TTC549 (cell line): ENCODE data around the gene CFAP73.
"Not testable (repeated sequence)": the region's sequence is repeated elsewhere in the genome, so short reads cannot be mapped to it uniquely, and the experiment has no call there.

Experiments used
- FAIRE-seq: peaks from 2 replicates; lab custom pipeline; 2012; peaks lifted over from hg19 to GRCh38; lab: Jason Lieb, UNC

CFAP73 gene

DNA sequence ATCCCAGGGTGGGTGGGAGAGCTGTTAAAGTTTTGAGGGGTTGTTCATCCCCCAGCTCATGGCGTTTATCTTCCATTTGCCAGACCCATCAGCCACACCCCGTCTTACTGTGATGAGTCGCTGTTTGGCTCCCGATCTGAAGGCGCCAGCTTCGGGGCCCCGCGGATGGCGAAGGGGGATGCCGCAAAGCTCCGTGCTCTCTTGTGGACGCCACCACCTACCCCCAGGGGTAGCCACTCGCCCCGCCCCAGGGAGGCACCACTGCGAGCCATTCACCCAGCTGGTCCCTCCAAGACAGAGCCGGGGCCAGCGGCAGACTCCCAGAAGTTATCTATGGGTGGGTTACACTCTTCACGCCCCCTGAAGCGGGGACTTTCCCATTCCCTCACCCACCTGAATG lies 41.7 kb downstream of the CFAP73 start:
- FAIRE-seq, result no peak

DNA sequence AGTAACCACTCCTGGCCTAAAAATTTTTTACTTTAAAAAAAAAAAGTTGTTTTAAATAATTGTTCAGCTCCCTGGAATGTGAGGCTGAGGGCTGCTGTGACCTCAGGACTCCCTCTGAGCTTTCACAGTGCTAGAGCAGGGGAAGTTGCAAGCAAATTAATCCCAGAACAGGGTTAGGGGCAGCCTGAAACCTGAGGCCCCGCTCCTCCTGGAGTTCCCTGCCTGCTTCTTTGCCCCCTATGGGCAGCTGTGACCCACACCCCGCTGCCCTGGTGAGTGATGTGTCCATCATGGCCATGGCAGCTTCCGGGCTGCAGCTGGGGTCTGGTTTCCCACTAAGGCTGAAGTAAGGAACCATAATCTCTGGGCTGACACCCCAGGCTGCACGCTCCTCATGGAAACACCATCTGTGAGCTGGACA lies 45.5 kb downstream of the CFAP73 start:
- FAIRE-seq, result no peak

DNA sequence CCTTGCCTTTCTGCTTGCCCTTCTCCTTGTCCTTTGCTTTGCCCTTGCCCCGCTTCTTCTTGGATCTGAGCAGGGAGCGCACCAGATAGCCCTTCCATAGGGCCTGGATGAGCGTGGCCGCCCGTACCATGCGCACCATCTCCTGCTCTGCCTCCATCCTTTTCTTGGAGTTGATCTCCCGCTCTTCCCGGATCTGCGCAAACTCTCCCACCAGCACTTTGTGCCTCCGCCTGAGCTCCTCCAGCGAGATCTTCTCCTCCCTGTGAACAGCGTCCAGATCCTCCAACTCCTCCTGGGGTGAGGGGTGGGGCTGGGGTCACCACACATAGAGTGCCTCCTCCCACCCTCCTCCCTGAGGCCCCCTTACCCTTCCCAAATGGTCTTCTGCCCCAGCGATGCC lies 46.1 kb downstream of the CFAP73 start:
- no peak for FAIRE-seq

DNA sequence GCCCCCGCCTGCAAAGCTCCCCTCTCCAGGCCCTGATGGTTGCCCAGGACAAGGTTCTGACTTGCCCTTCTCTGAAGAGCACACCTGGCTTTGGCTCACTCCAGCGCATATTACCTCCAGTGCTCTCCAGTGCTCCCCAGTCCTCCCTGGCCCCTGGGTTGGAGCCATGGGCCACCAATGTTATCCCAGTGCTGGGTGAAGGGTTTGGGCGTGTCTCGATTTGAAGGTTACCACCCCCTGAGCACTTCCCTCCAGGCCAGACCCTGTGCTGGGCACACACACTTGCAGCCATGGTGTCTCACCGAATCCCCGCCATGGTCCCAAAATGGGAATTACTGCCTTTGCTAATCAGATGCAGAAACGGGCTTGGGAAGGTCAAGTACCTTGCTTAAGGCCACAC lies 47.1 kb downstream of the CFAP73 start:
- no peak for FAIRE-seq

DNA sequence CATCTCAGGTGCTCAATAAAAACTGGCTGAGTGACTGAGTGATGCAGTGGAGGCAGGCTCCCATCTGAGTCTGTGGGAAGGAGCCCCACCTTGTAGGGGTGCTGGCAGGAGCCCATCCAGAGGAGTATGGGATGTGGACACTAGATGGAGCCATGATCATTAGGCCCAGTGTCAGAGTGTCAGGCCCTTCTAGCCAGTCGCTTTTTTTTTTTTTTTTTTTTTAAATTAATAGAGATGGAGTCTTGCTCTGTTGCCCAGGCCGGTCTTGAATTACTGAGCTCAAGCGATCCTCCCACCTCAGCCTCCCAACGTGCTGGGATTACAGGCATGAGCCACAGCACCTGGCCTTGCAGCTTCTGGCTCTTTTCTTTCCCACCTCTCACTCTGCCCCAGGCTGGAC lies 47.5 kb downstream of the CFAP73 start:
- FAIRE-seq, result no peak

DNA sequence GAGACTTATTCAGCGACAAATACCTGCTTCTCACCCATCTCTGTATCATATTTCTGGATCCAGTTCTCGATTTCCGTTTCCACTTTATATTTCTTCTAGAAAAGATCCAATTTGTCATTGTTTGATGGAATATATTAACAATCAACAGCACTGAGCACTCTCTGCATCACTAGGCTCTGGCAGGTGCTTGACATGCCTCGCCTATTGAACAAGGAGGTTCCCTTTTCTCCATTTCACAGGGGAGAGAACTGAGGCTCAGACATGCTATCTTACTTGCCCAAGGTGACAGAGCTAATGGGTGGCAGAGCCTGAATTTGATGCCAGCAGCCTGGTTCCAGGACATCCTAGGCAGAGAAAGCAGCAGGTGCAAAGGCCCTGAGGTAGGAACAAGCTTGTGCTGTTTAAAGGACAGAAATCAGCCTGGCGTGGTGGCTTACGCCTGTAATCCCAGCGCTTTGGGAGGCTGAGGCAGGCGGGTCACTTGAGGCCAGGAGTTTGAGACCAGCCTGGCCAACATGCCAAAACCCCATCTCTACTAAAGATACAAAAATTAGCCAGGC lies 48.1 kb downstream of the CFAP73 start:
- no peak for FAIRE-seq

DNA sequence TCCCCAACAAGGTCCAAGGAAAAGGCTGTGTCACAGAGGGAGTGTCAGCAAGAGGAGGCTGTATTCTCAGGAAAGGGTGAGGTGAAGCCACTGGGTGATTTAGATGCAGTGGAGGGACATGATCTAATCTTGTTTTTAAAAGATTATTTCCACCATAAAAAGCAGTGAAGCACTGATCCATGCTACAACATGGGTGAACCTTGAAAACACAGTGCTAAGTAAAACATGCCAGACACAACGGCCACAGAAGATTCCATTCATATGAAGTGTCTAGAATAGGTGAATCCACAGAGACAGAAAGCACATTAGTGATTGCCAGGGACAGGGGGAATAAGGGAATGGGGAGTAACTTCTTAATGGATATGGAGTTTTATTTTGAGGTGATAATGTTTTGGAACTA lies 48.8 kb downstream of the CFAP73 start:
- no peak for FAIRE-seq

DNA sequence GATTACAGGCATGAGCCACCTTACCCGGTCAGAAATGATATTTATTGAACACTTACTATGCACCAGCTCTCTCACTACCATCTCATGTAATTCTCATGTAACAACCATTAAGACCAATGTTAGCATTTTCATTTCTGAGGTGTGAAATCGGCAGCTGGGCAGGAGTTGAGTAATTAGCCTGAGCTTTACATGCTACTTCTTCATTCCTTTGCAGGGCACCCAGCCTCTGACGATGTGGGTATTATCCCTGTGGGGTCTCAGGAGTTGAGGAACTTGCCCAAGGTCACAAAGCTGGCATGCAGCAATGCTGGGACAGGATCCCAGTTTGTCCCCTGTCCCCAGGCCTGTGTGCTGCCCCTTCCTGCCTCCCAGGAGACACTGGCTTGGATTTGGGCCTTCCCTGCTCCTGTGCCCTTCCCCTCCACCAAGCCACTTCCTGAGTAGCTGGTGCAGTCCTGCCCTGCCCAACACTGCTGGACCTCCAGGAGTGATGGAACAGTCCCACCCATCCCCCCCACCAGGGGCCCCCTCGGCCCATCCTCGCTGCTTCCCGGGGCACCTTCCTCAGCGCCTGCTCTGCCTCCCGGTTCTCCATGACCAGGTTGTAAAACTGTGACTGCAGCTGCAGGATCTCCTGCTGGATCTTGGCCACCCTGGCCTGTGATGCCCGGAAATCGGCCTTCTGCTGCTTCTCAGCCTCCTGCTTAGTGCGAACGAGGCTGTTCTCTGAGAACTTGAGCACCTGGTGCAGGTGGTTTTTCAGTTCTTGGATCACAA lies 50.7 kb downstream of the CFAP73 start:
- no peak for FAIRE-seq

DNA sequence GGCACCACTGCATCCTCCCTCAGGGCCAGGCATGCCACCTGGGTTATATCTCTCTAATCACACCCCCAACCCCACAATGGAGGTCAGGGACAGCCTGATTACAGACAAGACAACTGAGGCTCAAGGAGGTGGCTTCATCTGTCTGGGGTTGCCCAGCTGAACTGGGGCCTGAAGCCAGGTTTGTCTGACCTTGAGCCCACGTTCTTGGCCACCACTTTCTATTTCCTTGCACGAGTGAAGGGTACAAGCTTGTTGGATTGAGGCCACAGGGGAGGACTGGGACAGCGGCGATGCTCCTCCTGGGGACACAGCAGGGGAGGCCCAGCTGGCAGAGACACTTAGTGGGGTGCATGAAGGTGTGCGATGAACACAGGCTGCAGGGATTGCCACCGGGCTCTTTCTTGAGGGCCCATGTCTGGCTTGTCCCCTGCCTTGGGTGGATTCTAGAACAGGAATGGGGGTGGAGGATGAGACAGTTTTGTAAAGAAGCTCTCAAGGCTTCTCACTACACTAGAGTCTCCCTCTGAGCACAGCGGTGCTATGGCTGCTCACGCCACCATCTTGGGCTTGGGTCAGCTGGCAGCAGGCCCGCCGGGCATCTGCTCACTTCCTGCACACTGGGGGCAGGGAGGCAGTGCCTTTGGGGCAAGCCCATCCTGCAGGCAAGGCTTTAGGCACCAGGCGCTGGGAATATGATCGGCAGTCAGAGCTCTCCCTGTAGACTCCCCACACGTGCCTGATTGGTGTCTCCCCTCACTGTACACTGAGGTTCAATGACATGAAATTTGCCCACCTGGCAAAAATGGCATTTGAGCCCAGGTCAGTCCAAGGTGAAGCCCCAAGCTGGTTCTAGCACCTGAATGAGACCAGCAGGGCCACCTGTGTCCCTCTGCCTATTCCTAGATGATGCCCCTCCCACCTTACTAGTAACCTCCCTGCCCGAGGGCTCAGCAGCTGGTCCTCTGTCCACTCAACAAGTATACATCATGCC lies 52.0 kb downstream of the CFAP73 start:
- FAIRE-seq, result no peak

DNA sequence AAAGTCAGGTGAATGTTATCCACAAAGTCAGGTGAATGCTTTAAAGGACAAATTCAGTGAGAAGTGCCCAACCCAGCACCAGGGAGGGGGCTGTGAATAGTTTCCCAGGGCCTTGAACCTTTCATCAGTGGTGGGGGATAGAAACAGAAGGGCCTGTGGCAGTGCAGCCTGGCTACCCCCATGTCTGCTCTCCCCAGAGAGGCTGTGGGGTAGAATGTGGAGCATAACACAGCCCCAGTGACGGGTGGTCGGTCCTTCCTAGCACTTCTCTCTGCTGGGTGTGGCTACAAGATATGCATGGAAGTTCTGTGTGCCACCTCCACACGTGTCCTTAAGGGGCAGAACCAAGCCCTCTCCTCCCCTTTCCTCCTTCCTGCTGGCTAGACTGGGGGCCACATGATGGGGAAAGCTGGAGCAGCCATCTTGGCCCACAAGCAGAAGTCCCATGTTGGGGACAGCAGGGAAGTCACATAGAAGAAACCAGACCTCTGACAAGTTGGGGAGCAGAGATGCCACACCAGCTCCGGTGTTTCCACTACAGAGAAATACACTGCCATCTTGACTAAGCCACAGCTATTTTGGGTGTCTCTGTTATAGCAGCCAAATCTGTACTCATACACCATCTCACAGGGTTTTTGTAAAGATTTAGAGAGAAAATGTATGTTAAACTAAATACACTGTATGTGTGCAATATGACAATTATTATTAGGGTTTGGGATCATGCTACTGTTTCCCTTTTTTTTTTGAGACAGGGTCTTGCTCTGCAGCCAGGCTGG lies 53.0 kb downstream of the CFAP73 start:
- no peak for FAIRE-seq

DNA sequence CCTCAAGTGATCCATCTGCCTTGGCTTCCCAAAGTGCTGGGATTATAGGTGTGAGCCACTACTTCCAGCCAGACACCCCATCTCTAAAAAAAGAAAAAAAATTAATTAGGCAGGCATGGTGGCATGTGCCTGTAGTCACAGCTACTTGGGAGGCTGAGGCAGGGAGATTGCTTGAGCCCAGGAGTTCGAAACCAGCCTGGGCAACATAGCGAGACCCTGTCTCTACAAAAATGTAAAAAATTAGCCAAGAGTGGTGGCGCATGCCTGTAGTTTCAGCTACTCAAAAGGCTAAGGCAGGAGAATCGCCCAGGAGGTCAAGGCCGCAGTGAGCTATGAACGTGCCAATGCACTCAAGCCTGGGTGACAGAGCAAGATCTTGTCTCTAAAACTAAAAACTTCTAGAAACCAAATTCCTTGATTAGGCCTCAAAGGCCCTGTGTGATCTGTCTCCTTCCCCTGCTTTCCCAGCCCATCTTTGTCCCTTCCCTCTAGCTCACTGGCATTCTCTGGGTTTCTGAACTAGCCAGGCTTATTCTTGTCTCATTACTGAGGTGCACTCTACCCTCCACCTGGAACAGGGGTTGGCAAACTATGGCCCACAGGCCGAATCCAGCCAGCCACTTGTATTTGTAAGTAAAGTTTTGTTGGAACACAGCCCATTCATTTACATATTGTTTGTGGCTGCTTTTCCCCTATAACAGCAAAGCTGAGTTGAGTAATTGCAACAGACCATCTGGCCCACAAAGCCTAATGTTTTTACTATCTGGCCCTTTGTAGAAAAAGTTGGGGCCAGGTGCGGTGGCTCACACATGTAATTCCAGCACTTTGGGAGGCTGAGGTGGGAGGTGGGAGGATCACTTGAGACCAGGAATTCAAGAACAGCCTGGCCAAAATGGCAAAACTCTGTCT lies 54.6 kb downstream of the CFAP73 start:
- no peak for FAIRE-seq

DNA sequence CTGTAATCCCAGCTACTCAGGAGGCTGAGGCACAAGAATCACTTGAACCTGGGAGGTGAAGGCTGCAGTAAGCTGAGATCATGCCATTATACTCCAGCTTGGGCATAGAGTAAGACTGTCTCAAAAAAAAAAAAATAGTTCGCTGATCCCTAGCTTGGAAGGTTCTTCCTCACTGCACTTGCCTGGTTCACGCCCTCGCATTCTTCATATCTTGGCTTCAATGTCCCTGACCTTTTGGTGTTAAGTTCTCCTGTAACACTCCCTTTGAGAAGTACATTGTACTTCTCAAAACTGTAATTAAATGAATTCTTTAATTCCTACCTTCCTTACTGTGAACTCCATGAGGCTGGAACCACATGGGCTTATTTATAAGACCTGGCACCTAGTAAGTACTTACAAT lies 55.3 kb downstream of the CFAP73 start:
- no peak for FAIRE-seq

DNA sequence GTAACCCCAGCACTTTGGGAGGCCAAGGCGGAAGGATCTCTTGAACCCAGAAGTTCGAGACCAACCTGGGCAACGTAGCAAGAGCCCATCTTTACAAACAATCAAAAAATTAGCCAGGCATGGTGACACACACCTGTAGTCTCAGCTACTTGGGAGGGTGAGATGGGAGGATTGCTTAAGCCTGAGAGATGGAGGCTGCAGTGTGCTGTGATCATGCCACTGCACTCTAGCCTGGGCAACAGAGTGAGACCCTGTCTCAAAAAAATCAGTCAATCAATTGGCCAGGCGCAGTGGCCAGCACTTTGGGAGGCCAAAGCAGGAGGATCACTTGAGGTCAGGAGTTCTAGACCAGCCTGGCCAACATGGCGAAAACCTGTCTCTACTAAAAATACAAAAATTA lies 57.3 kb downstream of the CFAP73 start:
- FAIRE-seq, result not testable (repeated sequence)

DNA sequence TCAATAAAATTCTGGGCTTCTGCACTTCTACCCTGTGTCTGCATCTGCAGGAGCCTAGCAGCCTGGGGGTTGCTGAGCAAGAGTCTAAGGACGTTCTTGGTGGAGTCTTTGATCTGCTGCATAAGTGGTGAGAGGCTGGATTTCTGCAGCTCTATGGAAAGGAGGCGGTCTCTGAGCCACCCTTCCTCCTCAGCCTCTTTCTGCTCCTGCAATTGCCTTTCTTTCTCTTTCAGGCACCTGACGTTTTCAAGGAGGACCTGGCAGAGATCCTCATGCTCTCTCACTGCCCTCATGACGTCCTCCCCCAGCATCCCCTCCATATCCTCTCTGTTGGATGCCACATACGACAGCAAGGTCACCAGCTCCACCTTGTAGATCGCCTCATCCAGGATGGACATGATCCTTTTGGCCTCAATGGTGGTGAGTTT lies 58.1 kb downstream of the CFAP73 start:
- no peak for FAIRE-seq

DNA sequence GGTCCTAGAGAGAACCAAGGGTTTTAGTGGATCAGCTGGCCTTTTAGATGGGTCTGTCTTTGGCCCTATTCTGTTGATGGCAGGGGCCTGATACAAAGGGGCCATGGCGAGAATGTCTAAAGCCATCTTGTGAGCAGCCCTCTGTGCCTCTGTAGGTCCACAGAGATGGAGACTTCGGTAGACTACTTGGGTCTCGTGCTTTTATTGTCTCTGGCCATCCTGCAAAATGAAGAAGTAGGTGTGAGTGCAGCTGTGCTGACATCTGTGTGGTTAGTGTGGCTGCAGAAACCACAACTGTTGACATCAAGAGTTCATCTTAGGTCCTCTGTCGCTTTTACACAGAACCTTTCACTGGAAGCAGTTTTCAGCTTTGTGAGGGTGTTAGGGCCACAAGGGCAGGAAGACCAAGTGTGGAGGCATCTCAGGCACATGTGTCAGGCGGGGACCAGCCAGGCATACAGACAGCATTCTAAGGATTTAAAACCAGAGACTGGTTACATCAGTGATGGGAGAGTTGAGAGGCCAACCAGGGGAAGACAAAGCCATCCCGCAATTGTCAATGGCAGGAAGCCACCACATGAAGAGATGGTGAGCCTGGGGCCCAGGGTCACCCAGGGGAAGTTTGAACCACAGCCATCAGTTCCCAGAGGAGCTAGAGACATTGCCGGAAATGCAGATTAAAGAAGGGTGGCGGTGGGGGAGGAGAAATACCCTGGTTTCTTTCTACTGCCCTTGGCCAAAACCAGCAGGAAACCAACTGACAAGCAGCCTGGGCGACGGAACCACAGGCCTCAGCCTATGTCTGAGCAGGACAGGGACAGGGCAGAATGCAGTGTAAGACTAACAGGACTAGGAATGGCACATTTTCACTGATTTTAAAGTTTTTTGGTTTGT lies 58.8 kb downstream of the CFAP73 start:
- FAIRE-seq, result no peak
